Ovary (tissue), 9 donors: ENCODE results near the gene ZNF532. TPM values are rescaled to one million over a fixed set of nuclear protein-coding genes. Genes with fewer than 3 reads are reported as not detected.

Experiments used
- DNase-seq, 5 donors: peaks; one replicate each; pipeline ENCODE4 v3.0.0-alpha.2; 2019 to 2020
- H3K27ac ChIP-seq, 2 donors: fragments of 200-600 bp; one replicate each; pipeline versions ENCODE4 v1.5.1 to v1.8.0; 2019 to 2022
- H3K27me3 ChIP-seq: fragments of 200-600 bp; one replicate; pipeline ENCODE4 v1.8.0; 2022
- H3K36me3 ChIP-seq: fragments of 200-600 bp; sonication (generic); one replicate; pipeline ENCODE4 v1.5.1; 2019
- H3K4me1 ChIP-seq: one replicate; pipeline ENCODE4 v1.8.1; 2013; ENCODE audit warnings: mild to moderate bottlenecking, moderate library complexity; ENCODE audit not compliant: insufficient read depth
- H3K4me3 ChIP-seq: fragments of 200-600 bp; sonication (generic); one replicate; pipeline ENCODE4 v1.5.1; 2017
- H3K9me3 ChIP-seq, 2 donors: fragments of 200-600 bp in 1 of 2; sonication (generic) in 1 of 2; one replicate each; pipeline versions ENCODE4 v1.5.1 to v1.8.1; 2013 to 2019; ENCODE audit warnings: mild to moderate bottlenecking in 1 of 2, moderate library complexity in 1 of 2
- EP300 ChIP-seq: sonication (generic); formaldehyde crosslinking; IDR thresholded peaks from one replicate; pipeline ENCODE4 v1.6.1; 2017; ENCODE audit warnings: antibody characterized with exemption
- POLR2A ChIP-seq: fragments of 450-650 bp; IDR thresholded peaks from one replicate; pipeline ENCODE4 v1.6.1; 2017; ENCODE audit warnings: antibody characterized with exemption, mild to moderate bottlenecking, moderate library complexity
- WGBS, 3 donors: extraction: QIAGEN DNeasy Blood & Tissue Kit in 1 of 3; methylation state at CpG; one replicate each; pipeline versions ENCODE4 v1.1.5 to v1.1.7; 2013 to 2017; 5-methylcytosine and 5-hydroxymethylcytosine counted together
- intact Hi-C, 4 donors: fragments of 100-400 bp; cut with DNase I; formaldehyde crosslinking; loops; one replicate each; pipeline versions ENCODE4 v1.11.0 to v1.15.1; 2022 to 2023
- polyA plus RNA-seq, 2 donors: library from polyadenylated mRNA; stranded (reverse); fragments of 200-250 nt in 1 of 2; fragments of 350-450 nt in 1 of 2; fragmentation: Illumina TruSeq in 1 of 2; extraction: RNeasy Lipid Tissue Mini Kit (QIAGEN cat#74804) in 1 of 2; gene quantifications; one replicate each; pipeline ENCODE4 v1.2.3, GENCODE V29; 2013 to 2014
- total RNA-seq, 7 donors: library from RNA; depleted of rRNA in 2 of 7; stranded (reverse); fragments of >200 nt in 2 of 7; fragmentation: NEBNext Ultra II Directional in 3 of 7; extraction: Animal tissue kit (Norgen Biotek cat#: 25700) in 3 of 7; gene quantifications; one replicate each; pipeline versions ENCODE4 v1.1.0 to v1.2.4, GENCODE V29; 2016 to 2023
- TF ChIP-seq, protein P1 (sequence below), 3 donors: fragments of 450-650 bp in 2 of 3; fragments of 200-600 bp in 1 of 3; IDR thresholded peaks; one replicate each; pipeline versions ENCODE4 v1.5.1 to v1.8.0; 2016 to 2022; ENCODE audit warnings: antibody characterized with exemption in 3 of 3, mild to moderate bottlenecking in 1 of 3
- donor health status: DM: no; HTN: no; CAD: no; lungs with moderate emphysema.
- donor health status: DM: no; HTN: no; CAD: no.
- donor health status: Bipolar disorder and iron deficiency.
- donor health status: DM: yes; HTN: yes; CAD: no.
- donor health status: DM: no; HTN: no; CAD: no.
- donor health status: DM: yes; HTN: yes; CAD: no.

Gene ZNF532
- total and polyA plus RNA-seq, 9 donors = 40.5 to 162 (median 101) TPM

DNA sequence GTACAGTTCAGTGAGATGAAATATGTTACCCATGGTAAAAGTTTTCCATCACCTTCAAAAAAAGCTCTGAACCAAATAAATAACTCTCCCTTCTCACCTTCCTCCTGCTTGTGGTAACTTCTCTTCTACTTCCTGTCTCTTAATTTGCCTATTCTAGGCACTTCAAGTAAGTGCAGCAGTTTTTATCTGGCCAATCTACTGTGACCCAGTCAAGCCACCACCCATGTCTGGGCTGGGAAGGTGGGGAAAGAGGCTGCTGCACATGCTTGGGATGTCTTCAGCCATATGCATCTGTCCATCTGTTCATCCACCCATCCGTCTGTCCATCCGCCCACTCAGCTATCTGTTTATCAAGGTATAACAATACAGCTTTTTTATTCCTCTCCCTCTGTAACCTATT lies 31.6 kb downstream of the ZNF532 start:
- Histone ChIP-seq H3K9me3 (no peaks in the 10 kb centered on the region), H3K27ac (no peak overlapping the region), H3K4me1 (peaks cover 14% of the 10 kb centered on the region), H3K4me3 (no peak overlapping the region), H3K27me3 (no peaks in the 10 kb centered on the region), H3K36me3 (no peaks in the 10 kb centered on the region)
- intact Hi-C loops = no loop called here
- TF ChIP-seq, protein P1, sequence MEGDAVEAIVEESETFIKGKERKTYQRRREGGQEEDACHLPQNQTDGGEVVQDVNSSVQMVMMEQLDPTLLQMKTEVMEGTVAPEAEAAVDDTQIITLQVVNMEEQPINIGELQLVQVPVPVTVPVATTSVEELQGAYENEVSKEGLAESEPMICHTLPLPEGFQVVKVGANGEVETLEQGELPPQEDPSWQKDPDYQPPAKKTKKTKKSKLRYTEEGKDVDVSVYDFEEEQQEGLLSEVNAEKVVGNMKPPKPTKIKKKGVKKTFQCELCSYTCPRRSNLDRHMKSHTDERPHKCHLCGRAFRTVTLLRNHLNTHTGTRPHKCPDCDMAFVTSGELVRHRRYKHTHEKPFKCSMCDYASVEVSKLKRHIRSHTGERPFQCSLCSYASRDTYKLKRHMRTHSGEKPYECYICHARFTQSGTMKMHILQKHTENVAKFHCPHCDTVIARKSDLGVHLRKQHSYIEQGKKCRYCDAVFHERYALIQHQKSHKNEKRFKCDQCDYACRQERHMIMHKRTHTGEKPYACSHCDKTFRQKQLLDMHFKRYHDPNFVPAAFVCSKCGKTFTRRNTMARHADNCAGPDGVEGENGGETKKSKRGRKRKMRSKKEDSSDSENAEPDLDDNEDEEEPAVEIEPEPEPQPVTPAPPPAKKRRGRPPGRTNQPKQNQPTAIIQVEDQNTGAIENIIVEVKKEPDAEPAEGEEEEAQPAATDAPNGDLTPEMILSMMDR (IDR thresholded peaks at IDR 0.05) = no peak
- TF ChIP-seq POLR2A = no peak
- TF ChIP-seq EP300 = no peak
- DNase-seq = no peak
- 84 to 92% (median 86%) methylated on average over 2 of the region's 2 CpGs for WGBS, 3 donors

DNA sequence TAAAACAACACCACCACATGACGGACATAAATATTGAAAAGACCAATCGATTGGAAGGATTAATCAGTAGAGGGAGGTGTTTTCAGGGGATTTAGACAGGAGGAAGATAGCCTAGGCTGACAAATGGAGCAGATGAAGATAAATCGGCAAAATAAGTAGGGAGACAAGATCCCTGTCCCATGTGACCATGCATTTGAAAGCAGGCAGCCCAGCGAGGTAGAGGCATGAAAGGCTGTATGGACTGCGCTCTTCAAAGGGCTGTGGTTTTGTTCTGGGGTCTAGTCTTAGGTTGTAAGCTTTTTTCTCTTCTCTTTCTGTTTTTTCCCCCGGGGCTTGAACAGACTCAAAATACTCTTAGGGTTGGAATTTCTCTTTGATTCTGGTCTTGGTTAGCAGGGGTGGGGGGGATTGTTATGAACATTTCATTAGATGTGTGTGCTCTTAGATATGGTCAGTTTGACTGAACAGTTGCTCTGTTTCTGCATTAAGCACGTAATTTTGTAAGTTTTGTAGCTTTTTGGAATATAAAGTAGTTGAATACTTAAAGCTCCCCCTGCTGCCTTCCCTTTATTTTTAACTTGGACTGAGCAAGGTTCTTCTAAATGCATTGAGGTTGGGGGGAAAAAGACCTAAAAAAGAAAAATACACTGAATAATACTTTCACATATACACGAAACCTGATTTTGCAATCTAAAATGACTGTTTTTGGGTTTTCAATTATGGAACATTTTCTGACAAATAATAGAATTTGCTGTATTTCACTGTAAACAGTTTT lies 32.2 kb downstream of the ZNF532 start:
- intact Hi-C loops = no loop called here
- Histone ChIP-seq H3K27ac (no peak overlapping the region), H3K36me3 (no peaks in the 10 kb centered on the region), H3K4me1 (peaks cover 13% of the 10 kb centered on the region), H3K9me3 (no peaks in the 10 kb centered on the region), H3K27me3 (no peaks in the 10 kb centered on the region), H3K4me3 (no peak overlapping the region)
- TF ChIP-seq EP300 = no peak
- TF ChIP-seq, protein P1 (IDR thresholded peaks at IDR 0.05) = no peak
- 72 to 77% (median 73%) methylated on average over 8 of the region's 8 CpGs for WGBS, 3 donors
- no peak for DNase-seq

DNA sequence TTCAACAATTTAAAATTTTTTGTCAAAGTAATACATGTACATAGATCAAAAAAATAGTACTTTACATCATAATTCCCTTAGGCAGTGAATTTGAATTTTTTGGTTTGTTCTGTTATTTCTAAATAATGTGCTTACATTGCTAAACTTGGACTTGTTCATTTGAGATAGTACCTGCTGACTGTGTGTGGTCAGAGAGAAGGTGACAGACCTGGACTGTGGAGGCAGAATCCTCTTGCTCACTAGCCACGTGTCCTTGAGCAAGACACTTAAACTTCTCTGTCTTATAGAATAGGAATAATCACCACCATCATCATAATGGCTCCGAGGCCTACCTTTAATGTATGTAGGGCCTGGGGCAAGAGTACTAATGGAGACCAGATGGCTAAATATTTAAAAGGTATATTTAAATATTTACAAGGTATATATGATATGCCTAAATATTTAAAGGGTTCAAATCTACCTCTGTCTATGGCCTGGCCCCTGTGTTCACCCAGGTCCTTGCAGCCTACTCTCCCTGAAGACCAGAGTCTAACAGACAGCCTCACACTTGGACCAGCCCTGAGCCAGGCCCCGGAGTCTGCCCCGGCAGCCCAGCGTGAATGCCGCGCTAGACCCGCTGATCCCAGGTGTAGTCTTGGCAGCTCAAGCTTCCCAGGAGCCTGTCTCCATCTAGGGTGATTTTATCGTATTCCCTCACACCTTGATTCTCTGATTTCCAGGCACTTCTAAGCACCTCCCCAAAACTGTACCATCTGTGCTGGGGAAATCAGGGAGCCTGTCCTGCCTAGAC lies 33.5 kb downstream of the ZNF532 start:
- Histone ChIP-seq H3K36me3 (no peaks in the 10 kb centered on the region), H3K9me3 (no peaks in the 10 kb centered on the region), H3K27ac (no peak overlapping the region), H3K4me3 (no peak overlapping the region), H3K4me1 (peaks cover 12% of the 10 kb centered on the region), H3K27me3 (no peaks in the 10 kb centered on the region)
- TF ChIP-seq POLR2A (no peak), EP300 (no peak)
- TF ChIP-seq, protein P1 (IDR thresholded peaks at IDR 0.05) = no peak
- intact Hi-C loops = no loop called here
- WGBS, 3 donors = 95 to 96% (median 95%) methylated on average over 9 of the region's 9 CpGs
- no peak for DNase-seq

DNA sequence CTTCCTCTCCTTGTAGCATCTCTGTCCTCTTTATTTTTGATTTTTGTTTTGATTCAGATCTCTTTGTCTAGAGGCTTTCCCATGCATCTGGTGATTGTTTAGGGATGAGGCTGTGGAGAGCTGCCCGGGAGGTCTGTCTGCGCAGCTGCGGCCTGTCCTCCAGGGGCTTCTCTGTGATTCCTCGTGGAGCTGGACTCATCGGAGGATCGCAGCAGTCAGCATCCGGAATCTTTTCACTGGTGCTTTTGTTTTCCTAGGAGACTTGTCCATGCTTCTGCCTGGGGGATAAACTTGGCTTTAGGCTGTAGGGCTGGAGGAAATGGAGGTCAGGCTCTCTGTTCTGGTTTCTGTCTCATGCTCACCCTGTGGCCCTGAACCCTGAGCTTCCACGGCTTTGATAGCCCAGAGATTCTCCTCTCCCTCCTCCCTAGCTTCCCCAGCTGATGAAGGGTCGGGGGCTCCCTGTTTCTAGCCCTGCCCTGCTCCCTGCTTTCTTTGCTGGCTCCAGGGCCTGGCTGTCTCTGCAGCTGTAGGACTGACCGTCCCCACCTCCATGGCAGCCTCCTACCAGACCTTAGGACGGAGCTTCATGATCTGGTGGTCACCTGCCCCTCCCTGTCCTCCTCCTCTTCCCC lies 35.5 kb downstream of the ZNF532 start:
- H3K4me3 ChIP-seq = no peak overlapping the region
- no peaks in the 10 kb centered on the region for H3K9me3 ChIP-seq
- intact Hi-C loops = no loop called here
- peak overlapping the region in 1 of 2 donors; percentile 26 for H3K27ac ChIP-seq
- H3K27me3 ChIP-seq = no peaks in the 10 kb centered on the region
- H3K36me3 ChIP-seq = no peaks in the 10 kb centered on the region
- 29 to 43% (median 41%) methylated on average over 11 of the region's 11 CpGs for WGBS, 3 donors
- TF ChIP-seq, protein P1 (IDR thresholded peaks at IDR 0.05) = no peak
- TF ChIP-seq EP300 = no peak
- TF ChIP-seq POLR2A = no peak
- no peak for DNase-seq
- peaks cover 7% of the 10 kb centered on the region for H3K4me1 ChIP-seq
